H9 (cell line): Measurements from ENCODE around the gene PRRG3. TPM values are rescaled to one million over a fixed set of nuclear protein-coding genes. Genes with fewer than 3 reads are reported as not detected.

Experiments
- DNase-seq: peaks from one replicate; pipeline ENCODE4 v3.0.0-alpha.2; 2017
- H2AFZ ChIP-seq: one replicate; pipeline ENCODE4 v1.6.1; 2013; ENCODE audit warnings: mild to moderate bottlenecking, low read length, control low read depth, moderate library complexity
- H2AK5ac ChIP-seq: 2 replicates; pipeline ENCODE4 v1.6.1; 2013; ENCODE audit warnings: low read length, control low read depth, mixed read lengths; ENCODE audit not compliant: insufficient read length
- H2BK120ac ChIP-seq: one replicate; pipeline ENCODE4 v1.6.1; 2013; ENCODE audit warnings: low read depth, mild to moderate bottlenecking, low read length, control low read depth, inconsistent platforms; ENCODE audit not compliant: poor library complexity, severe bottlenecking
- H2BK12ac ChIP-seq: 2 replicates; pipeline ENCODE4 v1.6.1; 2013; ENCODE audit warnings: low read length, control low read depth, mixed read lengths, low read depth; ENCODE audit not compliant: insufficient read length
- H2BK15ac ChIP-seq: 2 replicates; pipeline ENCODE4 v1.6.1; 2013; ENCODE audit warnings: low read depth, low read length, control low read depth
- H2BK20ac ChIP-seq: one replicate; pipeline ENCODE4 v1.6.1; 2013; ENCODE audit warnings: low read depth, mild to moderate bottlenecking, low read length, control low read depth, inconsistent platforms; ENCODE audit not compliant: poor library complexity, severe bottlenecking
- H2BK5ac ChIP-seq: 2 replicates; pipeline ENCODE4 v1.6.1; 2013; ENCODE audit warnings: low read length, control low read depth, mixed read lengths; ENCODE audit not compliant: insufficient read length
- H3K14ac ChIP-seq: 2 replicates; pipeline ENCODE4 v1.6.1; 2013; ENCODE audit warnings: low read length, control low read depth; ENCODE audit not compliant: insufficient read depth
- H3K18ac ChIP-seq: 2 replicates; pipeline ENCODE4 v1.6.1; 2013; ENCODE audit warnings: low read depth, mild to moderate bottlenecking, mixed read lengths, low read length, control low read depth; ENCODE audit not compliant: insufficient read length
- H3K23ac ChIP-seq: 2 replicates; pipeline ENCODE4 v1.6.1; 2013; ENCODE audit warnings: low read length, control low read depth, mixed read lengths, low read depth; ENCODE audit not compliant: insufficient read length
- H3K23me2 ChIP-seq: 2 replicates; pipeline ENCODE4 v1.6.1; 2013; ENCODE audit warnings: low read depth, mild to moderate bottlenecking, mixed read lengths, low read length, control low read depth; ENCODE audit not compliant: insufficient read length, poor library complexity, severe bottlenecking
- H3K27ac ChIP-seq: 2 replicates; pipeline ENCODE4 v1.5.1; 2013; ENCODE audit warnings: low read length, control low read depth, mixed read lengths, low read depth; ENCODE audit not compliant: insufficient read length
- H3K27me3 ChIP-seq: 2 replicates; pipeline ENCODE4 v1.6.1; 2013; ENCODE audit warnings: low read length, control low read depth, inconsistent platforms; ENCODE audit not compliant: insufficient read depth
- H3K4ac ChIP-seq: 2 replicates; pipeline ENCODE4 v1.6.1; 2013; ENCODE audit warnings: low read depth, mild to moderate bottlenecking, control low read depth, inconsistent platforms, low read length, moderate library complexity
- H3K4me1 ChIP-seq: 2 replicates; pipeline ENCODE4 v1.6.1; 2013; ENCODE audit warnings: low read length, control low read depth, inconsistent platforms; ENCODE audit not compliant: insufficient read depth
- H3K4me2 ChIP-seq: 2 replicates; pipeline ENCODE4 v1.6.1; 2013; ENCODE audit warnings: low read length, control low read depth, mixed read lengths; ENCODE audit not compliant: insufficient read length, insufficient read depth
- H3K56ac ChIP-seq: 2 replicates; pipeline ENCODE4 v1.6.1; 2013; ENCODE audit warnings: low read depth, mild to moderate bottlenecking, mixed read lengths, low read length, control low read depth; ENCODE audit not compliant: insufficient read length
- H3K79me1 ChIP-seq: 2 replicates; pipeline ENCODE4 v1.6.1; 2013; ENCODE audit warnings: low read depth, mild to moderate bottlenecking, moderate library complexity, low read length, control low read depth, inconsistent platforms; ENCODE audit not compliant: insufficient read depth, poor library complexity, severe bottlenecking
- H3K79me2 ChIP-seq: 2 replicates; pipeline ENCODE4 v1.6.1; 2013; ENCODE audit warnings: low read length, control low read depth, inconsistent platforms; ENCODE audit not compliant: insufficient read depth
- H3K9ac ChIP-seq: 2 replicates; pipeline ENCODE4 v1.6.1; 2013; ENCODE audit warnings: low read length, control low read depth, mixed read lengths; ENCODE audit not compliant: insufficient read length; ENCODE audit errors: extremely low read depth
- H3K9me3 ChIP-seq: one replicate; pipeline ENCODE4 v1.6.1; 2013; ENCODE audit warnings: low read depth, low read length, inconsistent platforms; ENCODE audit not compliant: control insufficient read depth
- H3T11ph ChIP-seq: one replicate; pipeline ENCODE4 v1.6.1; 2013; ENCODE audit warnings: mild to moderate bottlenecking, low read length, control low read depth, inconsistent platforms
- H4K20me1 ChIP-seq: one replicate; pipeline ENCODE4 v1.6.1; 2013; ENCODE audit not compliant: control insufficient read depth, insufficient read length, insufficient read depth
- H4K5ac ChIP-seq: 2 replicates; pipeline ENCODE4 v1.6.1; 2013; ENCODE audit warnings: low read depth, mild to moderate bottlenecking, mixed read lengths, low read length, control low read depth; ENCODE audit not compliant: insufficient read length
- H4K8ac ChIP-seq: replicated peaks from 2 replicates; pipeline ENCODE4 v1.6.1; 2013; ENCODE audit warnings: low read length, control low read depth, mixed read lengths, low read depth; ENCODE audit not compliant: insufficient read length
- H4K91ac ChIP-seq: 2 replicates; pipeline ENCODE4 v1.6.1; 2013; ENCODE audit warnings: low read depth, mild to moderate bottlenecking, moderate library complexity, mixed read lengths, low read length, control low read depth; ENCODE audit not compliant: insufficient read length
- H3K27ac Mint-ChIP-seq, 3 experiments: 2 replicates in 2 of 3; 3 replicates in 1 of 3; pipeline ENCODE4 v1.8.0; 2020 to 2021; ENCODE audit warnings: mixed read lengths in 3 of 3, mild to moderate bottlenecking in 1 of 3, moderate library complexity in 1 of 3
- H3K27me3 Mint-ChIP-seq: 2 replicates; pipeline ENCODE4 v1.8.0; 2021; ENCODE audit warnings: low read depth, mild to moderate bottlenecking, moderate library complexity, mixed read lengths
- H3K36me3 Mint-ChIP-seq, 3 experiments: 2 replicates in 2 of 3; 3 replicates in 1 of 3; pipeline ENCODE4 v1.8.0; 2020 to 2021; ENCODE audit warnings: low read depth in 3 of 3, mixed read lengths in 3 of 3; ENCODE audit not compliant: insufficient read depth in 1 of 3
- H3K4me1 Mint-ChIP-seq, 2 experiments: 2 replicates each; pipeline ENCODE4 v1.8.0; 2020; ENCODE audit warnings: mixed read lengths in 2 of 2
- H3K4me3 Mint-ChIP-seq, 2 experiments: 2 replicates in 1 of 2; 3 replicates in 1 of 2; pipeline ENCODE4 v1.8.0; 2020 to 2021; ENCODE audit warnings: mild to moderate bottlenecking in 2 of 2, mixed read lengths in 2 of 2, moderate library complexity in 1 of 2
- H3K9me3 Mint-ChIP-seq, 2 experiments: 2 replicates in 1 of 2; 3 replicates in 1 of 2; pipeline ENCODE4 v1.8.0; 2020; ENCODE audit warnings: mild to moderate bottlenecking in 2 of 2, mixed read lengths in 2 of 2, moderate library complexity in 1 of 2
- CTCF ChIP-seq: fragments of 200-600 bp; sonication (generic); conservative IDR thresholded peaks from 3 replicates; pipeline ENCODE4 v1.8.0; 2021; ENCODE audit warnings: antibody characterized with exemption, mild to moderate bottlenecking
- WGBS: extraction: QIAGEN DNeasy Blood & Tissue Kit; methylation state at CpG from one replicate; pipeline ENCODE4 v1.1.7; 2013; ENCODE audit warnings: missing lambda C conversion rate, low lambda C conversion rate, mixed read lengths; ENCODE audit not compliant: insufficient read length; ENCODE audit errors: extremely low coverage; 5-methylcytosine and 5-hydroxymethylcytosine counted together
- total RNA-seq: library from RNA; stranded (reverse); gene quantifications from 2 replicates; pipeline ENCODE4 v1.2.1, GENCODE V29; 2021

Gene PRRG3
- total RNA-seq, 1 experiment from 2014 or later, result 4.9 TPM

DNA sequence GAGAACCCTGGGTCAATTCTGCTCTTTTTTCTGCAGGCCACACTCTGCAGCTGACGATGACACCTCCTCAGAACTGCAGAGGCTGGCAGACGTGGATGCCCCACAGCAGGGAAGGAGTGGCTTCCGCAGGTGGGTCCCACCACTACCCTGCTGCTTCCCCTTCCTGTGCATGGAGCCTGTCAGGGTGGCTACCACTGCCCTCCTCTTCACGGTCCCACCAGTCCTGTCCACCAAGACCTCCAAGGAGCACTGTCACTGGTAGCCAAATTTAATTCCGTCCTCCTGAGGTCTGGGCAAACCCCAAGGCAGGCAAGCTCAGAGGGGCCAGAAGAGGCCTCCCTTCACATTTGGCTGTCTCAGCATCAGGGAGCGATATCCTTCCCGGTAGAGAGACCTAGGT, 43.5 kb downstream of the PRRG3 start:
- H2BK12ac ChIP-seq, result no peak overlapping the region
- no peak overlapping the region for H3K23ac ChIP-seq
- no peaks in the 10 kb centered on the region for H3K23me2 ChIP-seq
- no peak overlapping the region for H4K8ac ChIP-seq
- H3K9ac ChIP-seq, result no peak overlapping the region
- Mint-ChIP-seq H3K27me3 (peaks cover 19% of the 10 kb centered on the region), H3K9me3 (peaks cover 83 to 87% of the 10 kb centered on the region in 2 experiments), H3K27ac (no peak overlapping the region), H3K36me3 (peaks cover 6 to 12% (median 10%) of the 10 kb centered on the region in 3 experiments; a peak in 5 of 7 replicates), H3K4me1 (no peaks in the 10 kb centered on the region), H3K4me3 (no peak overlapping the region)
- no peak overlapping the region for H3K4me2 ChIP-seq
- no peaks in the 10 kb centered on the region for H3K4me1 ChIP-seq
- no peak overlapping the region for H2BK120ac ChIP-seq
- no peak overlapping the region for H3K14ac ChIP-seq
- no peak overlapping the region for H2BK5ac ChIP-seq
- no peak overlapping the region for H2AK5ac ChIP-seq
- H3K9me3 ChIP-seq, result peaks cover 86% of the 10 kb centered on the region
- H4K5ac ChIP-seq, result no peak overlapping the region
- no peak overlapping the region for H3K18ac ChIP-seq
- no peaks in the 10 kb centered on the region; the same call in 1 of the 2 replicates for H3K27me3 ChIP-seq
- no peak overlapping the region for H2AFZ ChIP-seq
- no peak overlapping the region for H3T11ph ChIP-seq
- no peak overlapping the region for H2BK20ac ChIP-seq
- no peaks in the 10 kb centered on the region for H3K79me2 ChIP-seq
- no peak overlapping the region for H2BK15ac ChIP-seq
- no CpG with 5 or more reads among the region's 7 CpGs for WGBS
- H4K20me1 ChIP-seq, result no peaks in the 10 kb centered on the region
- TF ChIP-seq CTCF, result no peak
- no peak for DNase-seq
- no peak overlapping the region for H3K4ac ChIP-seq
- no peak overlapping the region for H4K91ac ChIP-seq
- H3K79me1 ChIP-seq, result no peaks in the 10 kb centered on the region
- H3K56ac ChIP-seq, result no peak overlapping the region
- H3K27ac ChIP-seq, result no peak overlapping the region
